HEK293T (cell line): ENCODE data around the gene ABHD10.

Experiments
- CTCF ChIA-PET: fragments of 350-600 bp; formaldehyde crosslinking; extraction: SDS; loops from one replicate; lab custom pipeline; 2021; ENCODE audit warnings: antibody characterized with exemption, inconsistent platforms; lab: Yijun Ruan, JAX
- POLR2A ChIA-PET: fragments of 350-600 bp; formaldehyde crosslinking; extraction: SDS; loops from one replicate; lab custom pipeline; 2020; ENCODE audit warnings: antibody characterized with exemption, inconsistent platforms; lab: Yijun Ruan, JAX
- DNase-seq: peaks from one replicate; pipeline ENCODE4 v3.0.0; 2012; ENCODE audit warnings: mixed read lengths; ENCODE audit errors: extremely low spot score
- ARNT ChIP-seq: fragments of 450-650 bp; IDR thresholded peaks from 2 replicates; pipeline ENCODE4 v1.6.1; 2017; ENCODE audit warnings: mild to moderate bottlenecking
- BHLHE40 ChIP-seq: fragments of 450-650 bp; IDR thresholded peaks from 2 replicates; pipeline ENCODE4 v1.6.1; 2016; ENCODE audit warnings: mild to moderate bottlenecking, moderate library complexity, borderline replicate concordance
- CTBP1 ChIP-seq: fragments of 450-650 bp; IDR thresholded peaks from 2 replicates; pipeline ENCODE4 v1.6.1; 2016; ENCODE audit warnings: borderline replicate concordance
- ELF4 ChIP-seq: fragments of 450-650 bp; IDR thresholded peaks from 2 replicates; pipeline ENCODE4 v1.6.1; 2017; ENCODE audit warnings: antibody characterized with exemption
- FOXA1 ChIP-seq: fragments of 450-650 bp; IDR thresholded peaks from 2 replicates; pipeline ENCODE4 v1.6.1; 2016; ENCODE audit warnings: mild to moderate bottlenecking
- FOXK2 ChIP-seq: fragments of 450-650 bp; IDR thresholded peaks from 2 replicates; pipeline ENCODE4 v1.6.1; 2016; ENCODE audit warnings: mild to moderate bottlenecking
- FOXM1 ChIP-seq: fragments of 450-650 bp; IDR thresholded peaks from 2 replicates; pipeline ENCODE4 v1.6.1; 2017; ENCODE audit warnings: mild to moderate bottlenecking, borderline replicate concordance
- HDGF ChIP-seq: fragments of 450-650 bp; IDR thresholded peaks from 2 replicates; pipeline ENCODE4 v1.6.1; 2017; ENCODE audit warnings: antibody characterized with exemption, borderline replicate concordance
- L3MBTL2 ChIP-seq: fragments of 450-650 bp; conservative IDR thresholded peaks from 2 replicates; pipeline ENCODE4 v1.6.1; 2016; ENCODE audit warnings: mild to moderate bottlenecking
- LEF1 ChIP-seq: fragments of 450-650 bp; IDR thresholded peaks from 2 replicates; pipeline ENCODE4 v1.6.1; 2017; ENCODE audit warnings: mild to moderate bottlenecking, borderline replicate concordance
- NFRKB ChIP-seq: fragments of 450-650 bp; IDR thresholded peaks from 2 replicates; pipeline ENCODE4 v1.6.1; 2016; ENCODE audit warnings: mild to moderate bottlenecking, moderate library complexity
- PKNOX1 ChIP-seq: fragments of 450-650 bp; IDR thresholded peaks from 2 replicates; pipeline ENCODE4 v1.6.1; 2016
- SP1 ChIP-seq: fragments of 450-650 bp; IDR thresholded peaks from 2 replicates; pipeline ENCODE4 v1.6.1; 2017
- SUZ12 ChIP-seq: fragments of 450-650 bp; IDR thresholded peaks from 2 replicates; pipeline ENCODE4 v1.6.1; 2016; ENCODE audit warnings: mild to moderate bottlenecking
- TARDBP ChIP-seq: fragments of 450-650 bp; IDR thresholded peaks from 2 replicates; pipeline ENCODE4 v1.6.1; 2016
- ZNF384 ChIP-seq: fragments of 450-650 bp; IDR thresholded peaks from 2 replicates; pipeline ENCODE4 v1.6.1; 2016

The ABHD10 gene

GRCh38 chr3:111978583-111979433 lies at the start of gene ABHD10:
Gene ABHD10 (plus strand): TSS chr3:111979026. CDS start chr3:111979062, 36 bp downstream.
- DNase-seq, result peak; percentile 94
- POLR2A ChIA-PET, result interaction anchor here (0.6 to 2.5 kb wide), 51 partner anchors 8 to 312 kb away, joined by 3 to 23 read pairs (median 4); partner anchors contain the start of genes C3orf52 and PHLDB2
- TF ChIP-seq CTBP1 (no peak), PKNOX1 (peak; percentile 96), ARNT (no peak), FOXK2 (no peak), FOXA1 (no peak), L3MBTL2 (peak; percentile 90), LEF1 (no peak; the same call in 1 of the 2 replicates), ELF4 (peak; percentile 51; the same call in 1 of the 2 replicates), NFRKB (peak; percentile 18; the same call in 1 of the 2 replicates), SP1 (no peak)
- CTCF ChIA-PET, result interaction anchor here (1.0 to 2.5 kb wide), 8 partner anchors 11 to 292 kb away, joined by 3 to 10 read pairs (median 5); no protein-coding TSS in a partner anchor

DNA sequence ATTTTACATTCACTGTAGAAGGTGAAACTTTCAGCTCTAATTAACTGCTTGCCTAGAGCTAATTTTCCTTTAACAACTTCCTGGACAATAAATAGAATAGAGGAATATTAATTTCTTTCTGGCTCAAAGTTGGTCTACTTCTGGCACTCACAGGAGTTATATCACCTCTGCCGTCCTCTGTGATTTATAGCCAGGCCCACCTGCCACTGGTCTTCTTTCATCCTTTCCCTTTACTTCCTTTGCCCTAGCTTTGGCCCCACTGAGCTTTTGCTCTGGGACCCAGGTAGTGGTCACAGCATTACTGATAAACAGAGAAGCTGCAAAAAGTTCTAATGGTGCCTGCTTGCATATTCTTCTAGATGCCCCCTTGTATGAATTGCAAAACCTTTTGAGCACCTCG lies 49.3 kb upstream of the ABHD10 start:
- ChIA-PET POLR2A (interaction anchor here (1.0 kb wide), 1 partner anchor 50 kb away, joined by 3 read pairs; the partner anchor contains the start of gene ABHD10), CTCF (no interaction called here)
- TF ChIP-seq ZNF384 (no peak), LEF1 (no peak), FOXM1 (no peak), PKNOX1 (no peak), BHLHE40 (no peak), ARNT (no peak), L3MBTL2 (no peak), SUZ12 (no peak), CTBP1 (no peak), SP1 (no peak), TARDBP (no peak), ELF4 (no peak), NFRKB (no peak), FOXA1 (no peak), HDGF (no peak)
- no peak for DNase-seq

DNA sequence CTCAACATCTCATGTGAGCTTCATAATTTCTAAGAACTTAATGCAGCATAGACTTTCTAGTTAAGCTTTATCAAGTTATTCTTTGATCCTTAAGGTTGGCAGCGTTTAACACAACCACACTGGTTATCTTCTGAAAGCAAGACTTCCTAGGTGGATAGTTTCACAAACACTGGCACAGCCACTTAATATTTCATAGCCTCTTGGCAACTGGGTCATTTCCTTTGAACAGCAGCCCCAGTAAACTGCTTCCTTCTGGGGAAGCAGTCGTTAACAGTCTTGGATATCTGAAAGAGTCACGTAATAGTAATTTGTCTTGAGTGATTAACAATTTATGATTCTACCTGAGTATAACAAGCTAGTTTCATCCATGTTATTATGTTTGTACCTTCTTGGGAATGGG lies 45.9 kb upstream of the ABHD10 start:
- ChIA-PET POLR2A (interaction anchor here (0.9 kb wide), 1 partner anchor 46 kb away, joined by 3 read pairs; the partner anchor contains the start of gene ABHD10), CTCF (interaction anchor here (0.6 to 0.9 kb wide), 2 partner anchors 20 to 77 kb away, joined by 3 to 4 read pairs; no protein-coding TSS in a partner anchor)
- TF ChIP-seq BHLHE40, result no peak
- no peak for TF ChIP-seq FOXA1
- TF ChIP-seq ARNT, result no peak
- TF ChIP-seq SUZ12, result no peak
- no peak for TF ChIP-seq FOXK2
- no peak for TF ChIP-seq PKNOX1
- no peak for TF ChIP-seq L3MBTL2
- no peak for TF ChIP-seq SP1
- TF ChIP-seq TARDBP, result no peak
- no peak for TF ChIP-seq NFRKB
- no peak for TF ChIP-seq LEF1
- no peak for TF ChIP-seq ZNF384
- TF ChIP-seq FOXM1, result no peak
- no peak for TF ChIP-seq ELF4
- DNase-seq, result no peak

GRCh38 chr3:111936191-111936841 lies 42.5 kb upstream of the ABHD10 start:
- CTCF ChIA-PET, result no interaction called here
- no peak for DNase-seq
- TF ChIP-seq SUZ12 (no peak), BHLHE40 (no peak), L3MBTL2 (no peak), ELF4 (no peak), SP1 (no peak), FOXA1 (no peak), ZNF384 (no peak), TARDBP (no peak), HDGF (no peak), FOXM1 (no peak), ARNT (no peak), CTBP1 (no peak), LEF1 (no peak)
- POLR2A ChIA-PET, result no interaction called here

GRCh38 chr3:111936967-111937366 lies 41.9 kb upstream of the ABHD10 start:
- TF ChIP-seq FOXM1, result no peak
- TF ChIP-seq CTBP1, result no peak
- TF ChIP-seq LEF1, result no peak
- no peak for TF ChIP-seq SP1
- no peak for TF ChIP-seq SUZ12
- TF ChIP-seq L3MBTL2, result no peak
- no peak for TF ChIP-seq ARNT
- TF ChIP-seq ZNF384, result no peak
- no peak for TF ChIP-seq BHLHE40
- TF ChIP-seq HDGF, result no peak
- TF ChIP-seq ELF4, result no peak
- no peak for TF ChIP-seq PKNOX1
- no peak for TF ChIP-seq FOXK2
- DNase-seq, result no peak
- ChIA-PET POLR2A (no interaction called here), CTCF (no interaction called here)
